Neural cell (in vitro differentiated cells): ENCODE data around the gene RAB9A. TPM values are rescaled to one million over a fixed set of nuclear protein-coding genes. Genes with fewer than 3 reads are reported as not detected.

Experiments
- H2AFZ ChIP-seq: fragments of 200-600, 300-800 bp; sonication (generic), shearing (Covaris generic); 2 replicates; pipeline ENCODE4 v1.6.0; 2014; ENCODE audit warnings: low read depth, mild to moderate bottlenecking, antibody characterized with exemption, low read length, moderate library complexity
- H3F3A ChIP-seq: fragments of 200-600 bp; shearing (Covaris generic); 2 replicates; pipeline ENCODE4 v1.6.1; 2016; ENCODE audit warnings: mild to moderate bottlenecking, moderate library complexity, mixed read lengths, antibody characterized with exemption, low read length; ENCODE audit not compliant: insufficient read depth, poor library complexity, severe bottlenecking
- H3K27ac ChIP-seq: fragments of 200-600, 300-800 bp; sonication (generic), shearing (Covaris generic); 2 replicates; pipeline ENCODE4 v1.5.1; 2014; ENCODE audit warnings: mild to moderate bottlenecking, low read length, moderate library complexity
- H3K27me3 ChIP-seq: fragments of 300-800, 200-600 bp; sonication (generic), shearing (Covaris generic); 2 replicates; pipeline ENCODE4 v1.6.0; 2014; ENCODE audit warnings: mild to moderate bottlenecking, low read depth, low read length, moderate library complexity; ENCODE audit not compliant: insufficient read depth
- H3K36me3 ChIP-seq: fragments of 300-800, 200-600 bp; sonication (generic), shearing (Covaris generic); 2 replicates; pipeline ENCODE4 v1.5.1; 2014; ENCODE audit warnings: mild to moderate bottlenecking, antibody characterized with exemption, low read length, moderate library complexity; ENCODE audit not compliant: insufficient read depth
- H3K4me2 ChIP-seq: fragments of 300-800, 200-600 bp; sonication (generic), shearing (Covaris generic); 2 replicates; pipeline ENCODE4 v1.6.0; 2014; ENCODE audit warnings: mild to moderate bottlenecking, low read length
- H3K4me3 ChIP-seq: fragments of 300-800, 200-600 bp; sonication (generic), shearing (Covaris generic); 2 replicates; pipeline ENCODE4 v1.5.1; 2014; ENCODE audit warnings: mild to moderate bottlenecking, low read length, moderate library complexity
- H3K79me2 ChIP-seq: fragments of 200-600 bp; shearing (Covaris generic); replicated peaks from 2 replicates; pipeline ENCODE4 v1.6.0; 2014; ENCODE audit warnings: mild to moderate bottlenecking, low read length, moderate library complexity; ENCODE audit not compliant: insufficient read depth
- H3K9ac ChIP-seq: fragments of 300-800, 200-600 bp; sonication (generic), shearing (Covaris generic); 2 replicates; pipeline ENCODE4 v1.6.1; 2016; ENCODE audit warnings: mild to moderate bottlenecking, low read length, mixed read lengths
- H3K9me2 ChIP-seq: fragments of 200-600 bp; shearing (Covaris generic); 2 replicates; pipeline ENCODE4 v1.6.1; 2016; ENCODE audit warnings: mild to moderate bottlenecking, low read length, mixed read lengths; ENCODE audit not compliant: insufficient read depth
- H3K9me3 ChIP-seq: fragments of 200-600, 300-800 bp; sonication (generic), shearing (Covaris generic); 2 replicates; pipeline ENCODE4 v1.6.1; 2016; ENCODE audit warnings: mild to moderate bottlenecking, mixed run types, low read length, moderate library complexity, mixed read lengths
- H4K20me1 ChIP-seq: fragments of 200-600 bp; shearing (Covaris generic); 2 replicates; pipeline ENCODE4 v1.6.1; 2016; ENCODE audit warnings: mild to moderate bottlenecking, mixed run types; ENCODE audit not compliant: insufficient read depth
- EP300 ChIP-seq: fragments of 450-650 bp; conservative IDR thresholded peaks from 2 replicates; pipeline ENCODE4 v1.6.1; 2014; ENCODE audit warnings: antibody characterized with exemption, mild to moderate bottlenecking, moderate library complexity; ENCODE audit not compliant: poor library complexity, severe bottlenecking
- EZH2 ChIP-seq: fragments of 200-600, 300-800 bp; shearing (Covaris generic), sonication (generic); IDR thresholded peaks from 2 replicates; pipeline ENCODE4 v1.6.1; 2014; ENCODE audit warnings: antibody characterized with exemption, low read length, borderline replicate concordance, mild to moderate bottlenecking; ENCODE audit not compliant: insufficient read depth, poor library complexity, severe bottlenecking
- MXI1 ChIP-seq: fragments of 450-650 bp; conservative IDR thresholded peaks from 2 replicates; pipeline ENCODE4 v1.6.1; 2014; ENCODE audit warnings: antibody characterized with exemption, mild to moderate bottlenecking; ENCODE audit not compliant: poor library complexity, severe bottlenecking
- POLR2AphosphoS5 ChIP-seq: IDR thresholded peaks from 2 replicates; pipeline ENCODE4 v1.6.1; 2012
- RAD21 ChIP-seq: fragments of 450-650 bp; conservative IDR thresholded peaks from 2 replicates; pipeline ENCODE4 v1.6.1; 2014; ENCODE audit warnings: antibody characterized with exemption, mild to moderate bottlenecking, moderate library complexity
- REST ChIP-seq: IDR thresholded peaks from 2 replicates; pipeline ENCODE4 v1.6.1; 2012; ENCODE audit warnings: borderline replicate concordance
- SMC3 ChIP-seq: fragments of 450-650 bp; conservative IDR thresholded peaks from 2 replicates; pipeline ENCODE4 v1.6.1; 2014; ENCODE audit warnings: antibody characterized with exemption, mild to moderate bottlenecking, moderate library complexity; ENCODE audit not compliant: poor library complexity
- TAF1 ChIP-seq: IDR thresholded peaks from 2 replicates; pipeline ENCODE4 v1.6.1; 2012; ENCODE audit warnings: low read depth
- polyA plus RNA-seq: library from polyadenylated mRNA; depleted of rRNA; stranded (reverse); fragments of >200 nt; gene quantifications from 2 replicates; pipeline ENCODE4 v1.2.3, GENCODE V29; 2014
- TF ChIP-seq, protein P1 (sequence below): fragments of 450-650 bp; IDR thresholded peaks from 2 replicates; pipeline ENCODE4 v1.5.1; 2014; ENCODE audit warnings: antibody characterized with exemption, mild to moderate bottlenecking, moderate library complexity; ENCODE audit not compliant: poor library complexity, severe bottlenecking

The RAB9A gene
- polyA plus RNA-seq, 1 donor from 2014 or later: 26.9 TPM

DNA sequence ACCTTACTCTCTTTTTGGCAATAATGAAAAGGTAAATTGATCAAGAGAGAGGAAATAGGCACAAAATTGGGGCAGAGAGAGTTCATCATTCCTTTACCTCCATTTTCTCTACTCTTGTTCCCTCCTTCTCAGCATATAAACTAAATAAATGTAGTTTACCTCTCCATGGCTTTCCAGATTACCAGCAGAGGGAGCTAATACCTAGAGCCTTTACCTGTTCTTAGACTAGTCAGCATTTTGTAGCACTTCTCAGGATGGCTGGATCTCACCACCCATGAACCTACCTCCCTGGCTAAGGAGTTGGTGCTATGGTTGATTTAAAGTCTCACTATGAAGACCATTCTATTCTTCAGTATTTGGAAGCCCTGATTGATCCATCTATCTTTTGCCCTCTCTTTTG, 61.3 kb downstream of the RAB9A start:
- Histone ChIP-seq H4K20me1 (no peaks in the 10 kb centered on the region), H3K4me2 (no peak overlapping the region), H3K9me3 (no peaks in the 10 kb centered on the region), H3K79me2 (no peaks in the 10 kb centered on the region), H2AFZ (no peak overlapping the region), H3K4me3 (no peak overlapping the region), H3K27ac (no peak overlapping the region), H3K27me3 (no peaks in the 10 kb centered on the region), H3K36me3 (no peaks in the 10 kb centered on the region), H3K9ac (no peak overlapping the region), H3F3A (no peaks in the 10 kb centered on the region), H3K9me2 (no peaks in the 10 kb centered on the region)
- no peak for TF ChIP-seq REST
- TF ChIP-seq EP300: no peak
- TF ChIP-seq, protein P1, sequence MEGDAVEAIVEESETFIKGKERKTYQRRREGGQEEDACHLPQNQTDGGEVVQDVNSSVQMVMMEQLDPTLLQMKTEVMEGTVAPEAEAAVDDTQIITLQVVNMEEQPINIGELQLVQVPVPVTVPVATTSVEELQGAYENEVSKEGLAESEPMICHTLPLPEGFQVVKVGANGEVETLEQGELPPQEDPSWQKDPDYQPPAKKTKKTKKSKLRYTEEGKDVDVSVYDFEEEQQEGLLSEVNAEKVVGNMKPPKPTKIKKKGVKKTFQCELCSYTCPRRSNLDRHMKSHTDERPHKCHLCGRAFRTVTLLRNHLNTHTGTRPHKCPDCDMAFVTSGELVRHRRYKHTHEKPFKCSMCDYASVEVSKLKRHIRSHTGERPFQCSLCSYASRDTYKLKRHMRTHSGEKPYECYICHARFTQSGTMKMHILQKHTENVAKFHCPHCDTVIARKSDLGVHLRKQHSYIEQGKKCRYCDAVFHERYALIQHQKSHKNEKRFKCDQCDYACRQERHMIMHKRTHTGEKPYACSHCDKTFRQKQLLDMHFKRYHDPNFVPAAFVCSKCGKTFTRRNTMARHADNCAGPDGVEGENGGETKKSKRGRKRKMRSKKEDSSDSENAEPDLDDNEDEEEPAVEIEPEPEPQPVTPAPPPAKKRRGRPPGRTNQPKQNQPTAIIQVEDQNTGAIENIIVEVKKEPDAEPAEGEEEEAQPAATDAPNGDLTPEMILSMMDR: peak; percentile 70
- peak; percentile 82 for TF ChIP-seq SMC3
- TF ChIP-seq POLR2AphosphoS5: no peak
- peak; percentile 72 for TF ChIP-seq RAD21
- TF ChIP-seq MXI1: no peak
- TF ChIP-seq EZH2: no peak
- TF ChIP-seq TAF1: no peak

DNA sequence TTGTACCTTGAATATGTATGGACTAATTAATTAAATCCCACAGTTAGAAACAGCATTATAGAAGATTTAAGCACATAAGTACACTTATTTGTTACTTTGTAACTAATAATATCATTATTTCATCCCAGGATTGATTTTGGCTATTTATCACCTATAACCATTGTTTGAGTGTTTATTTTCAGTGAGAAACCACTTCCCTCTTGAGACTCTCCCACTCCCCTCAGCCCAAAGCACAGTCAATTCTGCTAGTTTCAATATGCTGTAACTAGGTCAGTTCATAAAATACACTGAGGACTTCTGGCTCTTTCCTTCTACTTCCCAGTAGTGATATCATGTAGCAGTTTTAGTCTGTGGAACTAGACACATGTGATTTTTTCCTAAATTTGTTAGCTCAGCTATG, 61.9 kb downstream of the RAB9A start:
- Histone ChIP-seq H3K36me3 (no peaks in the 10 kb centered on the region), H3K27ac (no peak overlapping the region), H3K9me2 (no peaks in the 10 kb centered on the region), H3K9ac (no peak overlapping the region), H3F3A (no peaks in the 10 kb centered on the region), H3K27me3 (no peaks in the 10 kb centered on the region), H3K4me3 (no peak overlapping the region), H3K9me3 (no peaks in the 10 kb centered on the region), H3K4me2 (no peak overlapping the region), H3K79me2 (no peaks in the 10 kb centered on the region), H4K20me1 (no peaks in the 10 kb centered on the region), H2AFZ (no peak overlapping the region)
- TF ChIP-seq MXI1 (no peak), REST (no peak), TAF1 (no peak), RAD21 (no peak), POLR2AphosphoS5 (no peak), SMC3 (no peak), EP300 (no peak), EZH2 (no peak)
- TF ChIP-seq, protein P1: no peak
